CD4-positive, alpha-beta T cell (primary cell): Measurements from ENCODE around the gene VPS13D. TPM values are rescaled to one million over a fixed set of nuclear protein-coding genes. Genes with fewer than 3 reads are reported as not detected.

Experiments
- ATAC-seq: fragments of 200-7000 bp; cut with Tn5 transposase; one replicate; pipeline ENCODE4 v1.10.0; 2022; ENCODE audit warnings: mild to moderate bottlenecking; ENCODE audit not compliant: poor library complexity
- CTCF ChIA-PET: fragments of 350-600 bp; sonication (Branson Sonifier 250); formaldehyde crosslinking; loops from one replicate; lab custom pipeline; 2021; ENCODE audit warnings: antibody characterized with exemption, inconsistent platforms; lab: Charles Lee
- POLR2A ChIA-PET: fragments of 350-600 bp; sonication (Branson Sonifier 250); formaldehyde crosslinking; loops from one replicate; lab custom pipeline; 2021; ENCODE audit warnings: antibody characterized with exemption, inconsistent platforms; lab: Charles Lee
- DNase-seq, 14 experiments: peaks; one replicate each; pipeline ENCODE4 v3.0.0-alpha.2; 2013 to 2020; ENCODE audit warnings: mixed read lengths in 2 of 14
- H3K27ac ChIP-seq, 2 donors: one replicate each; pipeline versions ENCODE4 v1.5.1 to v1.7.0; 2013; ENCODE audit warnings: low read length in 2 of 2, low read depth in 1 of 2, mild to moderate bottlenecking in 1 of 2
- H3K27me3 ChIP-seq, 2 experiments: 1 replicate in 1 of 2; 2 replicates in 1 of 2; pipeline versions ENCODE4 v1.6.1 to v1.7.0; 2013; ENCODE audit warnings: low read length in 2 of 2, control low read depth in 1 of 2, mild to moderate bottlenecking in 1 of 2, moderate library complexity in 1 of 2; ENCODE audit not compliant: insufficient read depth in 2 of 2, control insufficient read depth in 1 of 2
- H3K36me3 ChIP-seq: one replicate; pipeline ENCODE4 v1.6.1; 2013; ENCODE audit warnings: low read length, control low read depth; ENCODE audit not compliant: insufficient read depth
- H3K4me1 ChIP-seq: one replicate; pipeline ENCODE4 v1.6.1; 2013; ENCODE audit warnings: low read length, control low read depth; ENCODE audit not compliant: insufficient read depth
- H3K4me3 ChIP-seq: one replicate; pipeline ENCODE4 v1.5.1; 2013; ENCODE audit warnings: mild to moderate bottlenecking, low read length, moderate library complexity
- H3K9me3 ChIP-seq, 2 experiments: 1 replicate in 1 of 2; 2 replicates in 1 of 2; pipeline versions ENCODE4 v1.6.1 to v1.7.0; 2013; ENCODE audit warnings: low read length in 2 of 2, mild to moderate bottlenecking in 2 of 2, control low read depth in 1 of 2, moderate library complexity in 1 of 2; ENCODE audit not compliant: control insufficient read depth in 1 of 2, insufficient read depth in 1 of 2
- H3K27ac Mint-ChIP-seq: one replicate; pipeline ENCODE4 v1.8.0; 2020; ENCODE audit warnings: mixed read lengths
- H3K27me3 Mint-ChIP-seq: one replicate; pipeline ENCODE4 v1.8.0; 2021; ENCODE audit warnings: mixed read lengths
- H3K36me3 Mint-ChIP-seq: one replicate; pipeline ENCODE4 v1.8.0; 2021; ENCODE audit warnings: low read depth, mixed read lengths
- H3K4me1 Mint-ChIP-seq: one replicate; pipeline ENCODE4 v1.8.0; 2021; ENCODE audit warnings: low read depth, mixed read lengths
- H3K4me3 Mint-ChIP-seq: one replicate; pipeline ENCODE4 v1.8.0; 2020; ENCODE audit warnings: mild to moderate bottlenecking, mixed read lengths
- H3K9me3 Mint-ChIP-seq: one replicate; pipeline ENCODE4 v1.8.0; 2020; ENCODE audit warnings: mixed read lengths
- CTCF ChIP-seq: fragments of 200-600 bp; IDR thresholded peaks from one replicate; pipeline ENCODE4 v1.8.0; 2022; ENCODE audit warnings: antibody characterized with exemption, mild to moderate bottlenecking
- intact Hi-C, 2 experiments: fragments of 100-400 bp; cut with DNase I in 1 of 2; cut with micrococcal nuclease in 1 of 2; formaldehyde crosslinking; loops; one replicate each; pipeline versions ENCODE4 v1.15.1 to v1.9.0; 2023 to 2025; cut with DNase I, micrococcal nuclease
- total RNA-seq, 174 experiments: library from RNA in 2 of 174; stranded (reverse) in 2 of 174; gene quantifications; one replicate each; pipeline ENCODE4 v1.2.3 and lab custom pipeline; 2021 to 2026

The VPS13D gene
- total RNA-seq, 2 experiments from 2014 or later, result 63.0 to 67.3 TPM

GRCh38 chr1:12528021-12528852 lies 298.4 kb downstream of the VPS13D start:
- intact Hi-C loops, result no loop called here
- POLR2A ChIA-PET, result interaction anchor here (0.9 kb wide), 1 partner anchor 20 kb away, joined by 3 read pairs; no protein-coding TSS in a partner anchor
- no peak overlapping the region for H3K27ac ChIP-seq

GRCh38 chr1:12529640-12530174 lies 299.9 kb downstream of the VPS13D start:
- intact Hi-C loops, result no loop called here
- ATAC-seq (no peak), DNase-seq (no peak)
- peaks cover 0 to 6% of the 10 kb centered on the region in 2 experiments for H3K9me3 ChIP-seq
- H3K27me3 ChIP-seq, result no peaks in the 10 kb centered on the region
- no peaks in the 10 kb centered on the region for H3K36me3 ChIP-seq
- no peak overlapping the region for H3K4me3 ChIP-seq
- Mint-ChIP-seq H3K36me3 (peaks cover 12% of the 10 kb centered on the region), H3K9me3 (no peaks in the 10 kb centered on the region), H3K4me3 (no peak overlapping the region), H3K4me1 (peaks cover 16% of the 10 kb centered on the region), H3K27me3 (no peaks in the 10 kb centered on the region), H3K27ac (no peak overlapping the region)
- ChIA-PET CTCF (interaction anchor here (0.6 kb wide), 1 partner anchor 21 kb away, joined by 3 read pairs; no protein-coding TSS in a partner anchor), POLR2A (no interaction called here)
- no peak for TF ChIP-seq CTCF
- H3K27ac ChIP-seq, result no peak overlapping the region
- H3K4me1 ChIP-seq, result peaks cover 2% of the 10 kb centered on the region

More at GRCh38 chr1:12528021-12528852, 298.4 kb downstream of the VPS13D start:
- CTCF ChIA-PET, result no interaction called here
- H3K9me3 Mint-ChIP-seq, result no peaks in the 10 kb centered on the region
- Histone ChIP-seq H3K36me3 (no peaks in the 10 kb centered on the region), H3K4me1 (peaks cover 2% of the 10 kb centered on the region), H3K4me3 (no peak overlapping the region), H3K9me3 (peaks cover 0 to 6% of the 10 kb centered on the region in 2 experiments), H3K27me3 (no peaks in the 10 kb centered on the region)
- H3K4me3 Mint-ChIP-seq, result no peak overlapping the region
- ATAC-seq (no peak), DNase-seq (no peak)
- no peaks in the 10 kb centered on the region for H3K27me3 Mint-ChIP-seq
- TF ChIP-seq CTCF, result no peak
- peaks cover 16% of the 10 kb centered on the region for H3K4me1 Mint-ChIP-seq
- H3K27ac Mint-ChIP-seq, result no peak overlapping the region
- H3K36me3 Mint-ChIP-seq, result peaks cover 6% of the 10 kb centered on the region

- ChIA-PET CTCF (interaction anchor here (0.6 kb wide), 1 partner anchor 20 kb away, joined by 3 read pairs; no protein-coding TSS in a partner anchor), POLR2A (no interaction called here)
- DNase-seq (no peak), ATAC-seq (no peak)
- no peaks in the 10 kb centered on the region for H3K27me3 ChIP-seq
- intact Hi-C loops, result no loop called here
- no peak overlapping the region for H3K4me3 ChIP-seq
- H3K4me1 ChIP-seq, result peaks cover 2% of the 10 kb centered on the region
- H3K9me3 ChIP-seq, result peaks cover 0 to 6% of the 10 kb centered on the region in 2 experiments
- no peak overlapping the region for H3K27ac ChIP-seq
- no peak overlapping the region for H3K27ac Mint-ChIP-seq
- H3K36me3 ChIP-seq, result no peaks in the 10 kb centered on the region
- H3K4me3 Mint-ChIP-seq, result no peak overlapping the region
- no peak for TF ChIP-seq CTCF
- peaks cover 18% of the 10 kb centered on the region for H3K36me3 Mint-ChIP-seq
- H3K4me1 Mint-ChIP-seq, result peaks cover 16% of the 10 kb centered on the region
- no peaks in the 10 kb centered on the region for H3K27me3 Mint-ChIP-seq
- H3K9me3 Mint-ChIP-seq, result no peaks in the 10 kb centered on the region
Measured at GRCh38 chr1:12530462-12531178, 300.8 kb downstream of the VPS13D start.
